Rectal smooth muscle tissue (tissue), 1 donor: ENCODE measurements around the gene SPATA32.
A peak's percentile ranks its signal among the peaks of the same experiment; 100 is the strongest.

ENCODE experiments used
- H3K27ac ChIP-seq: one replicate; pipeline ENCODE4 v1.7.0; 2013; ENCODE audit warnings: low read depth, low read length, inconsistent platforms
- H3K27me3 ChIP-seq: one replicate; pipeline ENCODE4 v1.7.0; 2013; ENCODE audit warnings: low read length; ENCODE audit not compliant: control insufficient read depth, insufficient read depth
- H3K36me3 ChIP-seq: one replicate; pipeline ENCODE4 v1.7.0; 2013; ENCODE audit warnings: low read length; ENCODE audit not compliant: control insufficient read depth, insufficient read depth
- H3K4me1 ChIP-seq: one replicate; pipeline ENCODE4 v1.7.0; 2013; ENCODE audit warnings: low read length; ENCODE audit not compliant: control insufficient read depth, insufficient read depth
- H3K4me3 ChIP-seq: one replicate; pipeline ENCODE4 v1.7.0; 2013; ENCODE audit warnings: low read length
- H3K9ac ChIP-seq: one replicate; pipeline ENCODE4 v1.7.0; 2013; ENCODE audit warnings: low read length

SPATA32 gene

GRCh38 chr17:45247429-45248131 lies 14.3 kb downstream of the SPATA32 start:
- peak overlapping the region; percentile 34 for H3K27ac ChIP-seq
- no peaks in the 10 kb centered on the region for H3K27me3 ChIP-seq

GRCh38 chr17:45246861-45247428 lies 14.9 kb downstream of the SPATA32 start:
- no peaks in the 10 kb centered on the region for H3K27me3 ChIP-seq
- H3K4me3 ChIP-seq: peak overlapping the region; percentile 69
- peaks cover 4% of the 10 kb centered on the region for H3K4me1 ChIP-seq
- no peak overlapping the region for H3K27ac ChIP-seq
- H3K9ac ChIP-seq: no peak overlapping the region
- peaks cover 3% of the 10 kb centered on the region for H3K36me3 ChIP-seq

More at GRCh38 chr17:45247429-45248131, 14.3 kb downstream of the SPATA32 start:
- H3K4me3 ChIP-seq: peak overlapping the region; percentile 69
- peaks cover 3% of the 10 kb centered on the region for H3K36me3 ChIP-seq
- peaks cover 4% of the 10 kb centered on the region for H3K4me1 ChIP-seq
- H3K9ac ChIP-seq: peak overlapping the region; percentile 26

- Histone ChIP-seq H3K27ac (no peak overlapping the region), H3K4me3 (peak overlapping the region; percentile 69), H3K4me1 (peaks cover 4% of the 10 kb centered on the region), H3K27me3 (no peaks in the 10 kb centered on the region), H3K9ac (no peak overlapping the region), H3K36me3 (peaks cover 3% of the 10 kb centered on the region)
Measured at GRCh38 chr17:45246338-45246737, 15.6 kb downstream of the SPATA32 start.

GRCh38 chr17:45244725-45245656 lies 16.9 kb downstream of the SPATA32 start:
- Histone ChIP-seq H3K9ac (no peak overlapping the region), H3K36me3 (peaks cover 3% of the 10 kb centered on the region), H3K4me3 (no peak overlapping the region), H3K27ac (no peak overlapping the region), H3K4me1 (peaks cover 4% of the 10 kb centered on the region), H3K27me3 (peaks cover 8% of the 10 kb centered on the region)

- Histone ChIP-seq H3K4me1 (peaks cover 4% of the 10 kb centered on the region), H3K36me3 (peaks cover 3% of the 10 kb centered on the region), H3K9ac (no peak overlapping the region), H3K27ac (no peak overlapping the region), H3K4me3 (no peak overlapping the region), H3K27me3 (peaks cover 14% of the 10 kb centered on the region)
Measured at GRCh38 chr17:45243750-45244149, 18.1 kb downstream of the SPATA32 start.

- peaks cover 14% of the 10 kb centered on the region for H3K27me3 ChIP-seq
- no peak overlapping the region for H3K9ac ChIP-seq
- H3K4me3 ChIP-seq: no peak overlapping the region
- H3K4me1 ChIP-seq: peaks cover 4% of the 10 kb centered on the region
- peaks cover 3% of the 10 kb centered on the region for H3K36me3 ChIP-seq
- H3K27ac ChIP-seq: no peak overlapping the region
Measured at GRCh38 chr17:45242029-45242414, 19.9 kb downstream of the SPATA32 start.

GRCh38 chr17:45241328-45242028 lies 20.4 kb downstream of the SPATA32 start:
- H3K27me3 ChIP-seq: peaks cover 14% of the 10 kb centered on the region
- no peak overlapping the region for H3K27ac ChIP-seq
- H3K4me1 ChIP-seq: no peaks in the 10 kb centered on the region
- peaks cover 3% of the 10 kb centered on the region for H3K36me3 ChIP-seq
- H3K4me3 ChIP-seq: no peak overlapping the region
- no peak overlapping the region for H3K9ac ChIP-seq

GRCh38 chr17:45240905-45241327 lies 21.0 kb downstream of the SPATA32 start:
- H3K9ac ChIP-seq: no peak overlapping the region
- H3K4me1 ChIP-seq: no peaks in the 10 kb centered on the region
- H3K36me3 ChIP-seq: peaks cover 3% of the 10 kb centered on the region
- no peak overlapping the region for H3K27ac ChIP-seq
- peaks cover 14% of the 10 kb centered on the region for H3K27me3 ChIP-seq
- H3K4me3 ChIP-seq: no peak overlapping the region

- no peak overlapping the region for H3K27ac ChIP-seq
- no peak overlapping the region for H3K4me3 ChIP-seq
- H3K4me1 ChIP-seq: no peaks in the 10 kb centered on the region
- no peak overlapping the region for H3K9ac ChIP-seq
- no peaks in the 10 kb centered on the region for H3K36me3 ChIP-seq
- peaks cover 14% of the 10 kb centered on the region for H3K27me3 ChIP-seq
Measured at GRCh38 chr17:45238155-45238774, 23.6 kb downstream of the SPATA32 start.

- Histone ChIP-seq H3K27me3 (peaks cover 14% of the 10 kb centered on the region), H3K4me3 (no peak overlapping the region), H3K9ac (no peak overlapping the region), H3K27ac (no peak overlapping the region), H3K36me3 (no peaks in the 10 kb centered on the region), H3K4me1 (no peaks in the 10 kb centered on the region)
Measured at GRCh38 chr17:45237686-45238085, 24.2 kb downstream of the SPATA32 start.

- H3K4me1 ChIP-seq: no peaks in the 10 kb centered on the region
- no peaks in the 10 kb centered on the region for H3K36me3 ChIP-seq
- no peak overlapping the region for H3K4me3 ChIP-seq
- H3K9ac ChIP-seq: no peak overlapping the region
- peaks cover 13% of the 10 kb centered on the region for H3K27me3 ChIP-seq
- no peak overlapping the region for H3K27ac ChIP-seq
Measured at GRCh38 chr17:45236282-45236606, 25.6 kb downstream of the SPATA32 start.
